Bronchial epithelial cell (primary cell): Measurements from ENCODE around the gene CPLX3. TPM values are rescaled to one million over a fixed set of nuclear protein-coding genes. Genes with fewer than 3 reads are reported as not detected.

Experiments
- DNase-seq: peaks from one replicate; pipeline ENCODE4 v3.0.0-alpha.2; 2010; ENCODE audit warnings: low read depth
- FAIRE-seq: peaks from 2 replicates; lab custom pipeline; 2011; peaks lifted over from hg19 to GRCh38; lab: Jason Lieb, UNC
- H3K27me3 ChIP-seq: 2 replicates; pipeline ENCODE4 v1.5.1; 2011; ENCODE audit warnings: low read length; ENCODE audit not compliant: control insufficient read depth, insufficient read depth
- H3K36me3 ChIP-seq: 2 replicates; pipeline ENCODE4 v1.5.1; 2011; ENCODE audit warnings: low read length; ENCODE audit not compliant: control insufficient read depth, insufficient read depth
- H3K4me3 ChIP-seq: 2 replicates; pipeline ENCODE4 v1.5.1; 2011; ENCODE audit warnings: mild to moderate bottlenecking, low read depth, low read length, control low read depth
- total RNA-seq: library from RNA; depleted of rRNA; stranded (reverse); fragments of >200 nt; gene quantifications from 2 replicates; pipeline ENCODE4 v1.2.1, GENCODE V29; 2014
- TF ChIP-seq, protein P1 (sequence below): IDR thresholded peaks from 2 replicates; pipeline ENCODE4 v1.5.1; 2011; ENCODE audit warnings: mild to moderate bottlenecking, moderate library complexity, low read length, control low read depth, inconsistent platforms; ENCODE audit not compliant: insufficient read depth, severe bottlenecking

Gene CPLX3
- total RNA-seq, 1 donor from 2014 or later, result not detected

DNA sequence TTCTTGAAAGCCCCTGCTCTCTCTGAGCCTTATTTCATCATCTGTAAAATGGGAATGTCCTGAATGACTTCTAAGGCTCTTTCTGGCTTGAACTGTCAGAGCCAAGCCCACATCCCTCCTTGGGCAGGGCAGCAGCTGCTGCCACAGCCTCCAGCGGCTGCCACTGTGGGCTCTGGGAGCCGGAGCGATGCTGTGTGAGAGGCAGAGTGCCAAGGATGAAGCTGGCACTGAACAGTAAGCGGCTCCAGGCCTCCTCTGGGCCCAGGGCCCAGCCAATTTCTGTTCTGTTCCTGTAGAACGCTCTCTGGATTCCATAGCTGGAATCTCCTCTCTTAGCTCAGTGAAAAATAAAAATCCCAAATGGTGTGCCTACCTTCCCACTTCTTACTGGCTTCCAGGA lies 4.4 kb downstream of the CPLX3 start:
- Histone ChIP-seq H3K4me3 (no peak overlapping the region), H3K27me3 (peaks cover 12% of the 10 kb centered on the region), H3K36me3 (peaks cover 3% of the 10 kb centered on the region)
- DNase-seq (no peak), FAIRE-seq (no peak)
- TF ChIP-seq, protein P1, sequence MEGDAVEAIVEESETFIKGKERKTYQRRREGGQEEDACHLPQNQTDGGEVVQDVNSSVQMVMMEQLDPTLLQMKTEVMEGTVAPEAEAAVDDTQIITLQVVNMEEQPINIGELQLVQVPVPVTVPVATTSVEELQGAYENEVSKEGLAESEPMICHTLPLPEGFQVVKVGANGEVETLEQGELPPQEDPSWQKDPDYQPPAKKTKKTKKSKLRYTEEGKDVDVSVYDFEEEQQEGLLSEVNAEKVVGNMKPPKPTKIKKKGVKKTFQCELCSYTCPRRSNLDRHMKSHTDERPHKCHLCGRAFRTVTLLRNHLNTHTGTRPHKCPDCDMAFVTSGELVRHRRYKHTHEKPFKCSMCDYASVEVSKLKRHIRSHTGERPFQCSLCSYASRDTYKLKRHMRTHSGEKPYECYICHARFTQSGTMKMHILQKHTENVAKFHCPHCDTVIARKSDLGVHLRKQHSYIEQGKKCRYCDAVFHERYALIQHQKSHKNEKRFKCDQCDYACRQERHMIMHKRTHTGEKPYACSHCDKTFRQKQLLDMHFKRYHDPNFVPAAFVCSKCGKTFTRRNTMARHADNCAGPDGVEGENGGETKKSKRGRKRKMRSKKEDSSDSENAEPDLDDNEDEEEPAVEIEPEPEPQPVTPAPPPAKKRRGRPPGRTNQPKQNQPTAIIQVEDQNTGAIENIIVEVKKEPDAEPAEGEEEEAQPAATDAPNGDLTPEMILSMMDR, result no peak

DNA sequence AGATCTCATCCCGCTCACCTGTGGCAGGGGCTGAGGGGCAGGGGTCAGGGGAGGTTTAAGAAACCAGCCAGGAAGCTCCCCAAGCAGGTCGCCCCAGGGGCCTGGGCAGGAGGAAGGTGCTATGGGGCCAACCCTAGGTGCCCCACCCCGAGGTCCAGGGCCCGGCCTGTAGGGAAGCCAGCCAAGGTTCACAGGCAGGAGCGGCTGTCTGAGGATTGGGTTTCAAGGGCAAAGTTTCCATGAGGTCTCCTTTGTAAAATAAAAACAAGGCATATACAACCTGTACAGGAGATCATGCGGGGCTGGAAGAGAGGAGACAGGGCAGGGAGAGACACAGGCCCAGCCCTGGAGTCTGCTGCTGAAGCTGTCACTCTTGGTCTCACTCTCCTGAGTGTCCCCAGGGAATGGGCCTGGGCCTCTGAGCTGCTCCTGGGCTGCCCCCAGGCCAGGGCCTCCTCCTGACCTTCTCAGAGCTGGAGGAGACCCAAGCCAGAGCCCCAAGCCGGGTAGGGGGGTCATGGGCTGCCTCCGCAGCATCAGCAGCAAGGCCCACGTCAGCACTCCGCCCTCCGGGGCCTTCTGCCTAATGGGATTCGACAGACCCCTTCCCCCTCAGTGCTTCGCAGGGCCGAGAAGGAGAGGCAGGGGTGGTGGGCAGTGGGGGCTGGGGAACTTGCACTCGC lies 5.5 kb downstream of the CPLX3 start:
- DNase-seq (no peak), FAIRE-seq (no peak)
- Histone ChIP-seq H3K4me3 (no peak overlapping the region), H3K27me3 (peaks cover 9% of the 10 kb centered on the region), H3K36me3 (peaks cover 3% of the 10 kb centered on the region)
- TF ChIP-seq, protein P1, result no peak

DNA sequence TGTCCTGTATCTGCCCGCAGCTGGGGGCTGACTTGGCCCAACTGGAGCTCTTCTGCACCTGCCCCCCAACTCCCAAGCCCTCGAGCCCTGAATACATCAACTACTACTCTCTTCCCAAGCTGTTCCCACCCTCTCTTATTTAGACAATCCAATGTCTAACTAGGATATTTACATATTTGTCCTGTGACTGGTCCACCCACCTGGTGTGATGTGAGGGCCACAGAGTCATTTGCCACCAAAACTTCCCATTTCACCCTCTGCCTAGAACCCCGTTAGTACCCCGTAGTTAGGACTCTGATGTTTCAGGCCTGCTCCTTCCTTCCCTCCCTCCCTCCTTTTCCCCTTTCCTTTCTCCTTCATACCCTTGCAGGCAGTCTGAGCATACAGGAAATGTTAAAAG lies 6.4 kb downstream of the CPLX3 start:
- peaks cover 4% of the 10 kb centered on the region for H3K27me3 ChIP-seq
- TF ChIP-seq, protein P1, result no peak
- H3K4me3 ChIP-seq, result no peak overlapping the region
- FAIRE-seq (no peak), DNase-seq (no peak)
- H3K36me3 ChIP-seq, result peaks cover 6% of the 10 kb centered on the region

DNA sequence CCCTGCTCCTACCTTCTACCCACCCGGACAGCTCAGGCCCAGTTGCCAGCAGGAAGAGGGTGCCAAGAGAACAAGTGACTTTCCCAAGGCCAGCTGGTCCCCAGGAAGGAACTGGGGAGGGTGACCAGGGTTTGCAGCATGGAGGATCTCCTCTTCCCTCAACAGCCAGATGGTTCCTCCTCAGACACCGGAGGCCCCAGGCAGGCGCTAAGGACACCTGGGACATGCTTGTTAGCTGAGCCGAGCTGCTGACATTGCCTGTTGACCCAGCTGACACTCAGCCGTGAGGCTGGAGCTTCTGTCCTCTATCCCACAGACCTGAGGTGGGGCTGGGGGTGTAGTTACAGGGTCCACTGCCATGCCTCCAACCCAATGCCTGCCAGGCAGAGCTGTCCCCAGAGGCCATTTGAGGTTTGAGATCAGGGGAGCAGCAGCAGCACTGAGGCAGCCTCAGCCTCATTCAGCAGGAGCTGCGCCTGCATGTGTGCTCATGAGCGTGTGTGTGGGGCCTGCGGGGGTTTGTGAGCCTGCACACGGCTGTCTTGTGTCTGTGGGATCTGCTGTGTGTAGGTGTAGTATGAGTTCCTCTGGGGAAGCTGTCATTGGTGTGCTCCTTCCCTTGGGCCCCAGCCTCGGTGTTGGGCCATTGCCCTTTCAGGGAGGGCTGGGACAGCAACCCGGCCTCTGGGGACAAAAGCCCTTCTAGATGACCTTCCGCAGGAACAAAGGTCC lies 7.1 kb downstream of the CPLX3 start:
- H3K4me3 ChIP-seq, result no peak overlapping the region
- no peaks in the 10 kb centered on the region for H3K27me3 ChIP-seq
- peaks cover 10% of the 10 kb centered on the region for H3K36me3 ChIP-seq
- FAIRE-seq, result peak; percentile 83
- TF ChIP-seq, protein P1, result no peak
- DNase-seq, result no peak

DNA sequence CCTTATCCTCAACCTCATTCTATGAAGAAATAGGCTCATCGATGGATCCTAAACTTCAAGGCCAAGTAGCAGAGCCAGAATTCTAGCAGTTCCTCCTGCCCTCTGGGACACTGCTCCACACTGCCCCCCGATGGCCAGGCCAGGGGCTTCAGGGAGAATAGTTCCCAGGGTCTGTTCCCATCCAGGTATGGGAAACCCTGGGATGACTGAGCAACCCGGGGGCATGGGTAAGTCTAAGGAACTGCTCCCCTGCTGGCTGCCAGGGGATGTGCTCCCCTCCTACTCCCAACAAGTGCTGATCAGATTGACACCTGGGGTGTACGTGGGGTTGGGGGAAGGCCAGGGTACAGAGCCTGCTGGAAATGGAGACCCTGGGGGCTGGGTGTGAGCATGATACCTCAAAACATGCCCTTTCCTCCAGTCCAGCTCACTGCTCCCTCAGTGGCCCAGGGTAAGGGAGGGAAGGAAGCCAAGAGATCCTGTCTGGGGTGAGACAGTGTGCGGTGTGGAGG lies 8.9 kb downstream of the CPLX3 start:
- peak; percentile 68 for DNase-seq
- no peaks in the 10 kb centered on the region for H3K27me3 ChIP-seq
- no peak overlapping the region for H3K4me3 ChIP-seq
- H3K36me3 ChIP-seq, result peaks cover 14% of the 10 kb centered on the region
- TF ChIP-seq, protein P1, result peak; percentile 83
- FAIRE-seq, result peak; percentile 43
